Posterior vena cava (tissue), 2 donors: Measurements from ENCODE around the gene MYO3B. TPM values are rescaled to one million over a fixed set of nuclear protein-coding genes. Genes with fewer than 3 reads are reported as not detected.
"Not testable (repeated sequence)": the region's sequence is repeated elsewhere in the genome, so short reads cannot be mapped to it uniquely, and the experiment has no call there.

Experiments used
- DNase-seq: peaks from one replicate; pipeline ENCODE4 v3.0.0-alpha.2; 2020; ENCODE audit warnings: low spot score
- intact Hi-C, 2 donors: fragments of 100-400 bp; cut with DNase I; formaldehyde crosslinking; loops; one replicate each; pipeline versions ENCODE4 v1.14.1 to v1.14.2; 2022 to 2023
- total RNA-seq, 2 donors: library from RNA; stranded (reverse); fragmentation: NEBNext Ultra II Directional; extraction: Animal tissue kit (Norgen Biotek cat#: 25700); gene quantifications; one replicate each; pipeline ENCODE4 v1.2.1, GENCODE V29; 2021
- donor health status: DM: yes; HTN: yes; CAD: no.
- donor health status: DM: yes; HTN: yes; CAD: no.

MYO3B gene
- total RNA-seq, 2 donors from 2014 or later = 0.05 TPM; not detected in 1

DNA sequence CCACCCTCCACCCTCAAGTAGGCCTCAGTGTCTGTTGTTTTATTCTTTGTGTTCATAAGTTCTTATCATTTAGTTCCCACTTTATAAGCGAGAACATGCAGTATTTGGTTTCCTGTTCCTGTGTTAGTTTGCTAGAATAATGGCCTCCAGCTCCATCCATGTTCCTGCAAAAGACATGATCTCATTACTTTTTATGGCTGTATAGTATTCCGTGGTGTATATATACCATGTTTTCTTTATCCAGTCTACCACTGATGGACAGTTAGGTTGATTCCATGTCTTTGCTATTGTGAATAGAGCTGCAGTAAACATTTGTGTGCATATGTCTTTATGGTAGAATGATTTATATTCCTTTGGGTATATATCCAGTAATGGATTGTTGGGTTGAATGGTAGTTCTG is 101.7 kb downstream of the MYO3B start:
- intact Hi-C loops, DNase-seq: not testable (repeated sequence)

DNA sequence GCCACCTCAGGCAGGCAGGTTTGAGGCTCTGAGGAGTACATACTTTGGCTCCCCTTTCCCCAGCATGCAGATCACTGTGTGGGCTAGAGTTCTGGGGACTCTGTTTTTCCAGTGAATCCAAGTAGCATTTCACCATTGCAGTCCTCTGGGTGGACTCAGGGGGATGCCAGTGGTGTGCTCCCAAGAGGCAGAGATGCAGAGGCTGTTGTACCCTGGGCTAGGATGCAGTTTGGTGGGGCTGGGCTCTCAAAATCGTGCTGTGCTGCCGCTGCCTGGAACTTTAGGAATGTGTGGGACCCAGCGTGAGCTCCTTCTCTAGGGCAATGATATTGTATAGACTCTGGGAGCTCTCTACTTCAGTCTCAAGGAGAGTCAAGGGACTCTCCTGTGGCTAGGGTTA is 104.9 kb downstream of the MYO3B start:
- DNase-seq = no peak
- intact Hi-C loops = no loop called here

DNA sequence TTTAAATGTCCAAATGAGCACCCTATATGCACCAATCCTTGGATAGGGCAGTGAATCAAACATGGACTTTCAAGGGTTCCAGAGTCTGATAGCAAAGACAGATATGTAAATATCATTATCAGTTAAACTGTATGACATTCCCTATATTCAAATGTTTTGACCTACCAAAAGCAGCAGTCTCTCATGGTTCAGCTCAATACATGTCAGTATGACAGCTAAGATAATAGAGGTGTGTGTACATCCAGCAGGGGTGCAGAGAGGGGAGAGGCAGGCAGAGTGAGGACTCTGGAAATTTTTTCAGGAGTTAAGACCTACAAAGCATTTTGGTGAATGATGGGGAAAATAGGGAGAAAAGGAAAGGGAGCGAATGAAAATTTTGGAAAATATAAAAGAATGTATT is 106.3 kb downstream of the MYO3B start:
- no peak for DNase-seq
- intact Hi-C loops = no loop called here

DNA sequence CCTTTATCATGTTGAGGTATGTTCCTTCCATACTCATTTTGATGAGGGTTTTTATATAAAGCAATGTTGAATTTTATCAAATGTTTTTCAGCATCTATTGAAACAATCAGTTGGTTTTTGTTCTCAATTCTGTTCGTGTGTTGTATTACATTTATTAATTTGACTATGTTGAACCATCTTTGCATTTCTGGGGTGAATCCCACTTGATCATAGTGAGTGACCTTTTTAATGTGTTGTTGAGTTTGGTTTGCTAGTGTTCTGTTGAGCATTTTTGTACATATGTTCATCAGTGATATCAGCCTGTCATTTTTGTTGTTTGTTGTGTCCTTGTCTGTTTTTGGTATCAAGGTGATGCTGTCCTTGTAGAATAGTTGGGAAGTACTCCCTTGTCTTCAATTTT is 110.9 kb downstream of the MYO3B start:
- DNase-seq = no peak
- intact Hi-C loops = no loop called here

DNA sequence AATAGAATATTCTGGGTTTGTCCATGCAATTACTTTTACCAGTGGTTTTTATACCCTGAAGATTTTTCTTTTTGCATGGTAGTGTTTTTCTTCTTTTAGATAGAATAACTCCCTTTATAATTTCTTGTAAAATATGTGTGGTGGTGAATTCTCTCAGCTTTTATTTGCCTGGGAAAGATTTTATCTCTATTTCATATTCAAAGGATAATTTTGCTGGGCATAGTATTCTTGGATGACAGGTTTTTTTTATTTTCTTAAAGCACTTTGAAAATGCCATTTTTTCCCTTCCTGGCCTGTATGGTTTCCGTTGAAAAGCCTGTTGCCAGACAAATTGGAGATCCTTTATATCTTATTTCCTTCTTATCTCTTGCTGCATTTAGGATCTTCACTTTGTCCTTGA is 113.5 kb downstream of the MYO3B start:
- DNase-seq = no peak
- intact Hi-C loops = no loop called here

DNA sequence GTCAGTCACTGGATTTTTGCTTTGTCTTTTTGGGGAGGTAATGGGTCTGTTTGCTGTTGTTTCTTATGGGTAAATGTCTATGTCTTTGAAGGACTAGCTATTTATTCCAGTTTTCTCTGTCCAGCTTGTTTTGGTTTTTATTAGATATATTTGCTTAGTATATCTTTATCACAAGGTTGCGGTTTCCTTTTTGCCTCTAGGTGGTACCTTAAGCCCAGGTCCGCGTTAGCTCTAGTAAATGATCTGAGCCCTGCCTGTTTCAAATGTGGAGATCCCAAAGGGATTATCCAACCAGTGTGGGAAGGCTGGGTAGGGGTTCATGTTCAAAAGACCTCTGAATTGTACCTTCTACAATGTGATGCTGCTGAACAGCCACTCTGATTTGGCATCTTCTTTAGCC is 114.5 kb downstream of the MYO3B start:
- intact Hi-C loops = no loop called here
- DNase-seq = no peak

DNA sequence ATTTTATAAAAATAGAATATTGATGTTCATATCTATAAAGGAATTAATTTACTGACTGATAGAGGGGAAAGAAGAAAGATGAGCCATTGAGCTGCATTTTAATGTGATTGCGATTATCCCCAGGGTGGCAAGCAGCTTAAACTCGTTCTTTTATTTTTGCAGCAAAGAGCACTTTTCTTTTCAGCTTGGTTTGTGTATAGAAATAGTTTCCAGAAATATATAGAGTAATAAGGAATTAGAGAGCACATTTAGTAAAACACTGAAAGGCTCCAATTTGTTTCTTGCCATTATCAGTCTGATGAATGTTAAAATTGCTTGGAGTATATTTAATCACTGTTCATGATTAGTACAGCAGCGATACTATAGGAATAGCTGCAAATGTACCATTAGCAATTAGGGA is 119.5 kb downstream of the MYO3B start:
- DNase-seq = no peak
- intact Hi-C loops = no loop called here

DNA sequence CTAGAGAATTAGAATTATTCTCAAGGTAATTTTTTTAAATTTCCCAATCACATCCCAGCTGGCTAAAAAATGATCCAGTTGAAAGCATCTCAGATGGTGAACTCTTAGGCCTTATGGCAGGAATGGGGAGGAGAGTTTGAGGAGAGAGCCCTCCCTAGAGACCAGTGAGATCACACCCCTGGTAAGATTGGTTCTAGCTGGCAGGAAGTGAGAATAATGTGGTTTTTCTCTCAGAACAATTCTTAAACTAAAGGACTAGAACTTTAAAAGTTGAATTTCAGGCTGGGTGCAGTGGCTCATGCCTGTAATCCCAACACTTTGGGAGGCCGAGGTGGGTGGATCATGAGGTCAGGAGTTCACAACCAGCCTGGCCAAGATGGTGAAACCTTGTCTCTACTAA is 120.2 kb downstream of the MYO3B start:
- no peak for DNase-seq
- intact Hi-C loops = no loop called here

DNA sequence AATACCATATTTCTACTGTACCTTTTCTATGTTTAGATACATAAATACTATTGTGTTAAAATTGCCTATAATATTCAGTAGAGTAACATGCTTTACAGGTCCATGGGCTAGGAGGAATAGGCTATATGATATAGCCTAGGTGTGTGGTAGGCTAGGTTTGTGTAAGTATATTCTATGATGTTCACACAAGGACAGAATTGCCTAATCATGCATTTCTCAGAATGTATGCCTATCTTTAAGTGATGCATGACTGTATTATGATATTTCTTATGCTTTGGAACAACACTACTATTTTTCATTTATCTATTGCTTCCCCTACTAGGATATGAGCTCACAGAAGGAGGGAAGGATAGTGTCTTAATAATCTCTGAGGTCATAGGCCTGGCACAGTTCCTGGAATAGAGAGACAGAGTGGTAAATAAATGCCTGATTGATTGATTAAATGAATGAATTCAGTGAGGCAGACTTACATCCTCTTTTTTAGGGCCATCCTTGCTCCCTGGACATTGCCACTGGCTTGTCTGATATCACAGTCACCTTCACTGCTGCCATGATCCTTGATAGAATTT is 121.0 kb downstream of the MYO3B start:
- no peak for DNase-seq
- intact Hi-C loops = no loop called here

DNA sequence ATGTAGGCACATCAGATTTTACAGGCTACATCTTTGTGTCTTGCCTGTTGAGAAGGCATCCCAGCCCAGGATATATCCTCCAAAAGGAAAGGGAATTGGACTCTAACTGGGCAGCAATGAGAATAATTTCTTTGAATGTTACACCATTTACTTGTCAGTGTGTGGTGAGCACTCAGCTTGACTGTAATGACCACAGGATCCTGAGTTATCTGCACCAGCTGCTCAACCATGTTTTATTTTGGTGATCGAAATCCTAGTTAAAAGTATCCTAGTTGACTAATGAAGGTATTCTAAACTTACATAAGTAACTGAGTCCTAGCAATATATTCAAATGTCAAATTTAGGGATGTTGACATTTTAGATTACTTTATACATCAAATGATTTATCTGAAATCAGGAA is 123.0 kb downstream of the MYO3B start:
- no peak for DNase-seq
- intact Hi-C loops = no loop called here

DNA sequence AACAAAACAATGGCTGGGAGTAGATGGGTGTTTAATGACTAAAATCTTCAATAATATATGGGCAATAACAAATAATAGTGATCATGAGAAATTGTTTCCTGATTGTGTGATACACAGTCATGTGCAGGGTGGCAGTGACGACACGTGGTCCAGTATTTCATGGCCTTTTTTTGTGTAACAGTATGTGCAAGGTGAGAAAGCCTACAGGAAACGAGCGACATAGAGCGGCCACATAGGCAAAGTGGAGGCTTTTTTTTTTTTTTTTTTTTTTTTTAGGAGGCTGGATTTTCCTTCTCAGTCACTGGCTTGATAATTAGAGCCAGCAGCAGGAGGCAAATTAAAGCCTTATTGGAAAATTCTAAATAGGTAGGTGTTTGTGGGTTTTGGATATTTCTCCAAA is 123.7 kb downstream of the MYO3B start:
- intact Hi-C loops = no loop called here
- no peak for DNase-seq

DNA sequence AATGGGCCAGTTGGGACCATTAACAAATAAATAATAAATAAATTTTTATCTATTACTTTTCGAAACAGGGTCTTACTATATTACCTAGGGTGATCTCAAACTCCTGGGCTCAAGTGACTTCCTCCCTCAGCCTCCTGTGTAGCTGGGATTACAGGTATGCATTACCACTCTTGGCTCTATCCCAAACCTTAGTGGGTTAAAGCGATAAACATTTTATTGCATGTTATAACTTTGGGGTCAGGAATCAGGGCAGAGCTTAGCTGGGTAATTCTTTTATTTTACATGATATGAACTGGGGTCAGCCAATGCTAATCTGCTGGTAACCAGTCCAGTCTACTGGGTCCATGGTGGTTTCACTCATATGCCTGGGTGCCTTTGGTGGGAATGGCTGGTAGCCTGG is 127.8 kb downstream of the MYO3B start:
- no peak for DNase-seq
- intact Hi-C loops = no loop called here

DNA sequence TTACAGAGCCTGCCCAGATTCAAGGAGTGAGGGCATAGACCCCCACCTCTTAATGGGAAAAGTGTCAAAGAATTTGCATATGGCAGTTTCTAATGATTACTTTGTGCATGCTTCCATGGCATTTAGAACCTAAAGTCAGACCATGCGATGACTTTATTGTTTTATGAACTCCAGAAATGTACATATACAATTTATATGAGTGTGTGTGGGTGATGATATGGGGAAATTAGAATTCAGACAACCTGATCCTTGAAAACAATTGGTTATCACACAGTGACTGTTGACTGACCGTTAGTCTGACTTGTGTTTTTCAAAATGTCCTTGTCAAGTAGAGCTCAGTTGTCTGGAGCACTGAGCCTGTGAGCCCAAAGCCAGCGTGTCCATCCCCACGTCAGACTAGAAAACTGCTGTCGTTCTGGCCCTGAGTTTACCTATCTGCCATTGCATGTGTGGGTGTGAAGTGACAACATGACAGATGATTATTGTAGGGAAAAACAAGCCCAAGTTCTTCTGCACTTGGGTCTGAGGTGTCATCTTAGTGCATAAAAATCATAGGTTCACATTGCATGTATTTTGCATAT is 128.4 kb downstream of the MYO3B start:
- intact Hi-C loops = no loop called here
- no peak for DNase-seq

DNA sequence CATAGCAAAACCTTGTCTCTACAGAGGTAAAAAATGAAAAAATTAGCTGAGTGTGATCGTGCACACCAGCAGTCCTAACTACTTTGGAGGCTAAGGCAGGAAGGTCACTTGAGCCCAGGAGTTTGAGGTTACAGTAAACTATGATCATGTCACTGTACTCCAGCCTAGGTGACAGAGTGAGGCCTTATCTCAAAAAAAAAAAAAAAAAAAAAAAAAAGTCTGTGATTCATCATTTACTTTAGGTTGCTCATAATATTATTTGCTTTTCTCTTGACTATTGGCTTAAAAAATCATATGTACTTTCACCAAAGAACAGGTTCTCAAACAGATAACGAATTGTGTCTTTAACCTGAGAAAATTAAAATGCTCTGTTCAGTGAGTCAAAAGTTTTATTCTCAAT is 129.1 kb downstream of the MYO3B start:
- DNase-seq = no peak
- intact Hi-C loops = no loop called here

DNA sequence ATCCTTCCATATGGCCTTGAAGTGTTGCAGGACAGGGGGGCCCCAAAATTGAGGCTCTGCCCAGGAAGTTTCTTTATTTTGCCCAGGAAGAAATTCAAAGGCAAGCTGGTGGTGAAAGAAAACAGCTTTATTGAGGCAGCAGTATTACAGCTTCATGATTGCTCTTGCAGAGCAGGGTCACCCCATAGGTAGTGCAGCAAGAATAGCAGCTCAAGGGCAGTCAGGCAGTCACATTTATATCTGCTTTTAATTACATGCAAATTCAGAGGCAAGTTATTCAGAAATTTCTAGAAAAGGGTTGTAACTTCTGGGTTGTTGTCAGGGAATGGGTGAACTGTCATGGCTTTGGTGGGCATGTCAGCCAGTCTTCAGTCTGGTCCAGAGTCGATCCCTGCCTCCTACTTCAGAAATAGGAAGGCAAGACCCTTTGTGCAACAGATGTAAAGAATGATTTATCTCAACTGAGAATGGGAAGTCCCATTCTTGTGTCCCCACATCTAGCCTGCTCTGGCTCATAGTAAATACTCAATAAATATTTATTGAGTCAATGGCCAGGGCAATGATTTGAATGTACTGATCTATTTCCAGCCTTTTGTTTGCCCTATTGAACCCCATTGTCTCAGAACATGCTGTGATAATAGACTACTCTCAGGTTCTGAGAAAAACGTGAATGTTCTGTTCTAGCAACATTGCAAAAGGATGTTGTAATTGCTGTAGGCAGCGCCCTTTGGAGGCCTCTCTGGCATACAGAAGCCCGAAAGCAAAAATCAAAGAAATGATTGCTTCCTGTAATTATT is 129.8 kb downstream of the MYO3B start:
- intact Hi-C loops = no loop called here

DNA sequence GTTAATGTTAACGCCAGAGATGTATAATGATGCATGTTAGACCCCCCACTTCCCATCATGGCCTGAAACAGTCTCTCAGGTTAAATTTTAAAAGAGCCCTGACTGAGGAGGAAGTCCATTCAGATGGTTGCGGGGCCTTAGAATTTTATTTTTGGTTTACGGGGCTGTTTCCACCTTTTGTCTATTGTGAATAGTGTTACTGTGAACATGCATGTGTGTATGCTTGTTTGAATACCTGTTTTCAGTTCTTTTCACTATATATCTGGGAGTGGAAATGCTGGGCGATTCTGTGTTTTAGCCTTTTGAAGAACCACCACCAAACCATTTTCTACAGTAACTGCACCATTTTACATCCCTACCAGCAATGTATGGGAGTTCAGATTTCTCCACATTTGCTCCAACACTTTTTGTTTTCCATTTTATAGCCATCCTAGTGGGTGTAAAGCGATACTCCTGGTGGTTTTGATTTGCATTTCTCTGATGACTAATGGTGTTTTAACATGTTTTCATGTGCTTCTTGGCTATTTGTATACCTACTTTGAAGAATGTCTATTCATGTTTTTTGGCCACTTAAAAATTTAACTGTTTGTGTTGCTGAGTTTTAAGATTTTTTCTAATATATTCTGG is 133.0 kb downstream of the MYO3B start:
- DNase-seq = no peak
- intact Hi-C loops = no loop called here

More for the DNA sequence above, 129.8 kb downstream of the MYO3B start:
- DNase-seq = no peak

DNA sequence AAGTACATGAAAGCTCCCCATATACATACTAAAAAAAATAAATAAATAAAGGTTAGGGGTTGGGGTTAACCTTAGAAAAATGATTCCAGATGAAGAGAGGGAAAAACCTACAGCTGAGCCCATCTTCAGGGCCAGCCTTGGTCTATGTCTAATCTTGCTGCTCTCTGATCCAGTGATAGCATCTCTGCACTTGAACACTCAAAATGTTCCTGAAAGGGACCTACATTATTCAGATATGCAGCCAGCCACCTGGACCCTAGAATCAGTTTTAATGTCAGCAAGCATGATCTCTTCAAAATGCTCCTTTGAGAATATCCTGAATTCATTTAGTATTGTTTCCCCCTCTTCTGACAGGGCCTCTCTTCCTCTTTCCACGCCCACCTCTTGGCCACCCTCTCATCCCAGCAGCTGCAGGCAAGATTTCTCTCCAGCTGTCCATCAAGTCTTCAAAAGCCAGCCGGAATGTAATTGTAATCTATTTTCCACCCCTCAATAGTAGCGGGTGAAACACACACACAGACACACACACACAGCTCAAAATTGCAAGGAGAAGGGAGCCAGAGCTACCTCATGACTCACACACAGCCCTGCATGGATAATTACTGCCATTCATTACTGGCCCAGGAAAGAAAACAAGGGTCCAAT is 135.5 kb downstream of the MYO3B start:
- intact Hi-C loops = no loop called here
- DNase-seq = no peak

DNA sequence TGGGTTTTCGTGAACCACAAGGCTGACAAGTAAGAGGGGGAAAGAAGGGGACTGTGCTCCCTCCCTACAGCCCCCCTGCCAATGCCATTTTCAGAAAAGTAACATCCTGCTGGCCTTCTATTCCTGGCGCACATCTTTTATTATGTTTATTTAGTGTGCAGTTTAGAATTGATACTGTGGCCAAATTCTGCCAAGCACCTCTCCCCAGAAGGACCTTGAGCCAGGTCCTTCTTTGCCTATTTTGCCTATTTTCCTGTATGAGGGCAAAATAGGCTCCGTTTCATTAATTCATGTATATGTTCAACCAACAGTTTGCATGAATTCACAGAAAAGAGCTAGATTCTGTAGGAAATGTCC is 136.0 kb downstream of the MYO3B start:
- intact Hi-C loops = no loop called here
- no peak for DNase-seq

DNA sequence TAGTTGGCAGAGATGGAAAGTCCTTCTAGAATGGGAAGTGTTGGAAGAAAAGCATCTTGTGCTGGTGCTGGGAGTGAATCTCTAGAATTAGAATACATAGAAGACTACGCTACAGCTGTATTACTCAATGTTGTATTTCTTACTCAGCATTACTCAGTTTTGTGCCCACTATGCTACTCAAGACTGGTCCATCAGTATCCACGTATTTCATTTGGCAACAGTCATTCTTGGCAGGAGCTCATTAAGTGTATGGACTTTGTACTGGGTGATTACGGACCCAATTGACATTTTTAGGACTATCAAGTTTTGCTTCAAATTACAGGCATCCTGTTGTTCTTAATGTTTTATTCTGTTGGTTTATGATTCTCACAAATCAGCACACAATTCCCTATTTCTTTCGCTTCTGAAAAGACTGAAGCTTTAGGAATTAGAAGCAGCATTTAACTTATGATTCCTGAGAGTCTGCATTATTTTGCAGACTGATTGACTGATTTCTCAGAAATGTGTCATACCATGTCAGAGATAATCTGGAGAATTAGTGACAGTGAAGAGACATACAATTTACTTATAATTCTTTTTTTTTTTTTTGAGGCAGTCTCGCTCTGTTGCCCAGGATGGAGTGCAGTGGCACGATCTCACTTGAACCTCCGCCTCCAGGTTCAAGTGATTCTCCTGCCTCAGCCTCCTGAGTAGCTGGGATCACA is 136.9 kb downstream of the MYO3B start:
- DNase-seq = no peak
- intact Hi-C loops = no loop called here

DNA sequence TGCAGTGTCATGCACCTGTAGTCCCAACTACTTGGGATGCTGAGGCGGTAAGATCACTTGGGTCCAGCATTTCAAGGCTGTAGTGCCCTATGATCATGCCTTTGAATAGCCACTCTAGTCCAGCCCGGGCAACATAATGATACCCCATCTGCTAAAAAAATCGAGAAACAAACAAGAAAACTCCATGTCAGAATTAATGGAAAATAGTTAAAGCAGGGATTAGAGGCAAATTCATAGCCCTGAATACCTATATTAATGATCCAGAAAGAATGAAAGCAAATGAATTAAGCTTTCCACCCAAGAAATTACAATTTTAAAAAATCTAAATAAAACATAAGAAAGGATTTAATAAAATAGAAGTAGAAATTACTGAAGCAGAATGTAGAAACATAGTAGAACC is 143.0 kb downstream of the MYO3B start:
- intact Hi-C loops = no loop called here
- DNase-seq = no peak
